Measurements from ENCODE around the gene KCNK2. TPM values are rescaled to one million over a fixed set of nuclear protein-coding genes. Genes with fewer than 3 reads are reported as not detected.

Gene KCNK2, protein sequence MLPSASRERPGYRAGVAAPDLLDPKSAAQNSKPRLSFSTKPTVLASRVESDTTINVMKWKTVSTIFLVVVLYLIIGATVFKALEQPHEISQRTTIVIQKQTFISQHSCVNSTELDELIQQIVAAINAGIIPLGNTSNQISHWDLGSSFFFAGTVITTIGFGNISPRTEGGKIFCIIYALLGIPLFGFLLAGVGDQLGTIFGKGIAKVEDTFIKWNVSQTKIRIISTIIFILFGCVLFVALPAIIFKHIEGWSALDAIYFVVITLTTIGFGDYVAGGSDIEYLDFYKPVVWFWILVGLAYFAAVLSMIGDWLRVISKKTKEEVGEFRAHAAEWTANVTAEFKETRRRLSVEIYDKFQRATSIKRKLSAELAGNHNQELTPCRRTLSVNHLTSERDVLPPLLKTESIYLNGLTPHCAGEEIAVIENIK
- total RNA-seq: 1 to 10 TPM; 1.4 to 8.2 (median 5.2) TPM

DNA sequence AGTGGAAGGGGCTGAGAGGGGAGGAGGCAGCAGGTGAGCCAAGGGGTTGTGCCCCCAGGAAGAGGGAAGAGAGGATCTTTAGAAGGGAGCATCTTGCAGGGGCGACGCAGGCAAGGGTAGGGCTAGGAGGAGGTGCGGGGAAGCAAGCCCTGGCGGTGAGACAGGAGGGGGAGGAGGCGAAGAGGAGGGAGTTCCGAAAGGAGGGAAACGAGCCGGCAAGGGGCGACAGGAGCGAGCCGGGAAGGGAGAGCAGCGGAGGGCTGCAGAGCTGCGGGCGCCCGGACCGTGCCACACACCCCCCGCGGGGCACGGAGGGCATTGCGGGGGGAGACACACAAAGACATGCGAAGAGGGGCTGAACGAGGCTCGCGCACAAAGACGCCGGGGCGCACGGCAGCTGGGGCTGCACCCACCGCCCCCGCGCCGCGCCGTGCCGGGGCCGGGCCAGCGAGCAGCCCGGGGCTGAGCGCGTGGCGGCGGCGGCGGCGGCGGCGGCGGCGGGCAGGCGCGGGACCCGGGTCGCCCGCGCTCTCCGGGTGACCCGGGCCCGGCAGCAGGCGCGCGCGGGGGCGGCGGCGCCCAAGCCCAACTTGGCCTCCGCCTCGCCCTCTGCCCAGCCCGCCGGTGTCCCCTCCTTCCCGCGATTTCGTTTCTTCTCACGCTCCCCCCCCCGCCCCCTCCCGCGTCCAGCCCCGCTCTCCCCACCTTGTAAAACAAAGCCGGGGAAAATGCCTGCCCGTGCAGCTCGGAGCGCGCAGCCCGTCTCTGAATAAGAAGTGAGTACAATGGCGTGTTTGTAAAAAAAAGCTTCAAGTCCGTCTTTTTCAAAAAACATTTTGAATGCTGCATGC is at the start of gene KCNK2:
KCNK2 (plus strand) TSS at position 206 of the 851 bp plus-strand sequence. CDS start 649 bp downstream, outside the sequence.
- under 1% methylated on average over 63 of the region's 85 CpGs for WGBS
- Histone ChIP-seq H3K27me3 (peaks cover 29% of the 10 kb centered on the region), H3K4me3 (peak within 1 kb of the TSS; percentile 55), H3K27ac (peak within 1 kb of the TSS; percentile 40), H3K4me1 (peaks cover 17% of the 10 kb centered on the region), H3K36me3 (no peaks in the 10 kb centered on the region), H3K9me3 (no peaks in the 10 kb centered on the region)
- DNase-seq (ENCODE audit: low spot score in 2 of 2): peak; percentile 71 to 85
- no peak for TF ChIP-seq POLR2A (IDR thresholded peaks at IDR 0.05)
- TF ChIP-seq EP300 (IDR thresholded peaks at IDR 0.05): no peak
- no peak for TF ChIP-seq POLR2AphosphoS5 (IDR thresholded peaks at IDR 0.05)
- TF ChIP-seq, protein P1, sequence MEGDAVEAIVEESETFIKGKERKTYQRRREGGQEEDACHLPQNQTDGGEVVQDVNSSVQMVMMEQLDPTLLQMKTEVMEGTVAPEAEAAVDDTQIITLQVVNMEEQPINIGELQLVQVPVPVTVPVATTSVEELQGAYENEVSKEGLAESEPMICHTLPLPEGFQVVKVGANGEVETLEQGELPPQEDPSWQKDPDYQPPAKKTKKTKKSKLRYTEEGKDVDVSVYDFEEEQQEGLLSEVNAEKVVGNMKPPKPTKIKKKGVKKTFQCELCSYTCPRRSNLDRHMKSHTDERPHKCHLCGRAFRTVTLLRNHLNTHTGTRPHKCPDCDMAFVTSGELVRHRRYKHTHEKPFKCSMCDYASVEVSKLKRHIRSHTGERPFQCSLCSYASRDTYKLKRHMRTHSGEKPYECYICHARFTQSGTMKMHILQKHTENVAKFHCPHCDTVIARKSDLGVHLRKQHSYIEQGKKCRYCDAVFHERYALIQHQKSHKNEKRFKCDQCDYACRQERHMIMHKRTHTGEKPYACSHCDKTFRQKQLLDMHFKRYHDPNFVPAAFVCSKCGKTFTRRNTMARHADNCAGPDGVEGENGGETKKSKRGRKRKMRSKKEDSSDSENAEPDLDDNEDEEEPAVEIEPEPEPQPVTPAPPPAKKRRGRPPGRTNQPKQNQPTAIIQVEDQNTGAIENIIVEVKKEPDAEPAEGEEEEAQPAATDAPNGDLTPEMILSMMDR (IDR thresholded peaks at IDR 0.05): no peak

DNA sequence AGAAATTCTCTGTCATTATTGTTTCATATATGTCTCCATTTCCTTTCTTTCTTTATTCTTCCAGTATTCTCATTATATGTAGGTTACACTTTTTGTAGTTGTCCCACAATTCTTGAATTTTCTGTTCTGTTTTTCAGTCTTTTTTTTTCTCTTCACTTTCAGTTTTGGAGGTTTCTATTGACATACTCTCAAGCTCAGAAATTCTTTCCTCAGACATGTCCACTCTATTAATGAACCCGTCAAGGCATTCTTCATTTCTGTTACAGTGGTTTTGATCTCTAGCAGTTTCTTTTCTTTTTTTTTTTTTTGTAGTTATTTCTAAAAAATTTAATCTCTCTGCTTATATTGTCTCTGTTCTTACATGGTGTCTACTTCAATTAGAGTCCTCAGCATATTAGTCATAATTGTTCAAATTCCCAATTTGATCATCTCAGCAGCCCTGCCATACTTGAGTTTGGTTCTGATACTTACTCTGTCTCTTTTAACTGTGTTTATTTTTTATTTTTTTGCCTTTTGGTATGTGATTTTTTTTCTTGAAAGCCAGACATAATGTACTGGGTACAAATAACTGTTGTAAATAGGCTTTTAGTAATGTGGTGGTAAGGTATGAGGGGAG is 49.5 kb upstream of the KCNK2 start:
- Histone ChIP-seq H3K4me1 (no peaks in the 10 kb centered on the region), H3K9me3 (no peaks in the 10 kb centered on the region), H3K27ac (no peak overlapping the region), H3K27me3 (no peaks in the 10 kb centered on the region), H3K36me3 (no peaks in the 10 kb centered on the region), H3K4me3 (no peak overlapping the region)
- TF ChIP-seq EP300 (IDR thresholded peaks at IDR 0.05) (no peak), POLR2A (IDR thresholded peaks at IDR 0.05) (no peak), POLR2AphosphoS5 (IDR thresholded peaks at IDR 0.05) (no peak)
- TF ChIP-seq, protein P1 (IDR thresholded peaks at IDR 0.05): no peak
- WGBS: 85% methylated on average over 1 of the region's 1 CpG
- no peak for DNase-seq (ENCODE audit: low spot score in 2 of 2)

DNA sequence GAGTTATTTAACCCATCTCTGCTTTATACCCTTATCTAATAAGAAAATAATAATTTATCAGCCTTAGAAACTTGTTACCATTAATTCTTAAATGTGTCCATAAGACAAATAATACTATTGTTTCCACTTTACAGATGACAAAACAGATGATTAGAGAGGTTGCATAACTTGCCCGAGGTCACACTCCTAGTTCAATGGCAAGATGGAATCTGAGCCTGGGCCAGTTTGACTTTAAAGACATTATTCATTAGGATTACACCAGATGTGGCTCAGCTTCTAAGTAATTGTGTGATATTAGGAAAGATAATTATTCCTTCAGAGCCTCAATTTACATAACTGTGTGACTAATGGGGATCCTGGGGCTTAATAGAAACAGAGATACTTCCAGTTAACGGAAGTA is 42.3 kb upstream of the KCNK2 start:
- H3K9me3 ChIP-seq: no peaks in the 10 kb centered on the region
- DNase-seq (ENCODE audit: low spot score in 2 of 2): no peak
- WGBS: 61% methylated on average over 2 of the region's 2 CpGs
- H3K36me3 ChIP-seq: no peaks in the 10 kb centered on the region
- no peak overlapping the region for H3K4me3 ChIP-seq
- H3K27ac ChIP-seq: no peak overlapping the region
- H3K27me3 ChIP-seq: no peaks in the 10 kb centered on the region
- H3K4me1 ChIP-seq: no peaks in the 10 kb centered on the region
- TF ChIP-seq POLR2AphosphoS5 (IDR thresholded peaks at IDR 0.05) (no peak), POLR2A (IDR thresholded peaks at IDR 0.05) (no peak), EP300 (IDR thresholded peaks at IDR 0.05) (no peak)
- TF ChIP-seq, protein P1 (IDR thresholded peaks at IDR 0.05): no peak

DNA sequence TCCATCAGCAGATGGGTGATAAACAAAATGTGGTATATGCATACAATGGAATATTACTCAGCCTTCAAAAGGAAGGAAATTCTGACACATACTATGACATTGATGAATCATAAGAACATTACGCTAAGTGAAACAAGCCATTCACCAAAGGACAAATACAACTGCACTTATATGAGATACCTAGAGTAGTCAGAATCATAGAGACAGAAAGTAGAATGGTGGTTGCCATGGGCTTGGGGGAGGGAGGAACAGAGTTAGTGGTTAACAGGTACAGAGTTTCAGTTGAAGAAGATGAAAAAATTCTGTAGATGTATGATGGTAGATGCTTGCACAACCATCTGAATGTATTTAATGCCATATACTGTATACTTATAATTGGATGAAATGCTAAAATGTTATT is 39.1 kb upstream of the KCNK2 start:
- no peak overlapping the region for H3K4me3 ChIP-seq
- DNase-seq (ENCODE audit: low spot score in 2 of 2): no peak
- WGBS: 95% methylated on average over 1 of the region's 1 CpG
- TF ChIP-seq POLR2A (IDR thresholded peaks at IDR 0.05) (no peak), POLR2AphosphoS5 (IDR thresholded peaks at IDR 0.05) (no peak), EP300 (IDR thresholded peaks at IDR 0.05) (no peak)
- TF ChIP-seq, protein P1 (IDR thresholded peaks at IDR 0.05): no peak
- no peaks in the 10 kb centered on the region for H3K36me3 ChIP-seq
- H3K27me3 ChIP-seq: no peaks in the 10 kb centered on the region
- no peaks in the 10 kb centered on the region for H3K9me3 ChIP-seq
- H3K4me1 ChIP-seq: no peaks in the 10 kb centered on the region
- H3K27ac ChIP-seq: no peak overlapping the region

Measured in suprapubic skin (tissue), 4 donors.